Measurements from ENCODE around the gene HOATZ. TPM values are rescaled to one million over a fixed set of nuclear protein-coding genes. Genes with fewer than 3 reads are reported as not detected.

The HOATZ gene
- total RNA-seq, 1 donor from 2014 or later: not detected

DNA sequence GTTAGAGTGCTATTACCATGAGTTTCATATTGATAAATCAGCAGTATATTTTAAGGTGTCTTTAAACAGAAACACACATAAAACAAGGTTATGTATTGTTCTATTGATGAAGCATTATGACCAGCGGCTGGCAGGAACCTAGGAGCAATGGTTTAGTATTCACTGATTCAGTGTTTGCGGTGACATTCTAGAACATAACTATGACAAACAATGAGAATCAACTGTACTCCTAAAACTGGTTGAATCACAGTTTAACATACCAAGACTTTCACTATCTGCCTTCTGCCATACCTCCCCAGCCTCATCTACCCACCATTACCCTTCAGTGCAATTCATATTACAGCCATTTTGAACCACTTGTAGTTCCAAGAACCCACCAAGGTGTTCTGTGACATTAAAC lies 8.8 kb downstream of the HOATZ start:
- peaks cover 5% of the 10 kb centered on the region for H3K27me3 Mint-ChIP-seq (ENCODE audit: unreplicated experiment)
- no peak for TF ChIP-seq CTCF (IDR thresholded peaks at IDR 0.05; ENCODE audit: unreplicated experiment)
- H3K36me3 Mint-ChIP-seq (ENCODE audit: low read depth, unreplicated experiment): no peaks in the 10 kb centered on the region
- H3K4me1 Mint-ChIP-seq (ENCODE audit: unreplicated experiment): peaks cover 5% of the 10 kb centered on the region
- H3K9me3 Mint-ChIP-seq (ENCODE audit: unreplicated experiment): no peaks in the 10 kb centered on the region
- no peak overlapping the region for H3K4me3 Mint-ChIP-seq (ENCODE audit: unreplicated experiment)
- H3K27ac Mint-ChIP-seq (ENCODE audit: unreplicated experiment): no peak overlapping the region
- no peak for DNase-seq (ENCODE audit: low spot score)

- no peak for DNase-seq (ENCODE audit: low spot score)
- no peak for TF ChIP-seq CTCF (IDR thresholded peaks at IDR 0.05; ENCODE audit: unreplicated experiment)
- Mint-ChIP-seq H3K36me3 (ENCODE audit: low read depth, unreplicated experiment) (no peaks in the 10 kb centered on the region), H3K9me3 (ENCODE audit: unreplicated experiment) (no peaks in the 10 kb centered on the region), H3K27me3 (ENCODE audit: unreplicated experiment) (peaks cover 5% of the 10 kb centered on the region), H3K4me3 (ENCODE audit: unreplicated experiment) (no peak overlapping the region), H3K4me1 (ENCODE audit: unreplicated experiment) (peaks cover 10% of the 10 kb centered on the region), H3K27ac (ENCODE audit: unreplicated experiment) (no peak overlapping the region)
These were observed 9.5 kb downstream of the HOATZ start for GRCh38 chr11:111524056-111524455.

- Mint-ChIP-seq H3K27me3 (ENCODE audit: unreplicated experiment) (peaks cover 5% of the 10 kb centered on the region), H3K36me3 (ENCODE audit: low read depth, unreplicated experiment) (no peaks in the 10 kb centered on the region), H3K4me3 (ENCODE audit: unreplicated experiment) (no peak overlapping the region), H3K4me1 (ENCODE audit: unreplicated experiment) (peaks cover 10% of the 10 kb centered on the region), H3K27ac (ENCODE audit: unreplicated experiment) (no peak overlapping the region), H3K9me3 (ENCODE audit: unreplicated experiment) (no peaks in the 10 kb centered on the region)
- no peak for DNase-seq (ENCODE audit: low spot score)
- no peak for TF ChIP-seq CTCF (IDR thresholded peaks at IDR 0.05; ENCODE audit: unreplicated experiment)
These were observed 10.9 kb downstream of the HOATZ start for GRCh38 chr11:111525456-111525855.

GRCh38 chr11:111526501-111526900 lies 11.9 kb downstream of the HOATZ start:
- Mint-ChIP-seq H3K4me3 (ENCODE audit: unreplicated experiment) (no peak overlapping the region), H3K27me3 (ENCODE audit: unreplicated experiment) (peaks cover 5% of the 10 kb centered on the region), H3K36me3 (ENCODE audit: low read depth, unreplicated experiment) (no peaks in the 10 kb centered on the region), H3K27ac (ENCODE audit: unreplicated experiment) (no peak overlapping the region), H3K9me3 (ENCODE audit: unreplicated experiment) (no peaks in the 10 kb centered on the region), H3K4me1 (ENCODE audit: unreplicated experiment) (peaks cover 10% of the 10 kb centered on the region)
- no peak for TF ChIP-seq CTCF (IDR thresholded peaks at IDR 0.05; ENCODE audit: unreplicated experiment)
- no peak for DNase-seq (ENCODE audit: low spot score)

DNA sequence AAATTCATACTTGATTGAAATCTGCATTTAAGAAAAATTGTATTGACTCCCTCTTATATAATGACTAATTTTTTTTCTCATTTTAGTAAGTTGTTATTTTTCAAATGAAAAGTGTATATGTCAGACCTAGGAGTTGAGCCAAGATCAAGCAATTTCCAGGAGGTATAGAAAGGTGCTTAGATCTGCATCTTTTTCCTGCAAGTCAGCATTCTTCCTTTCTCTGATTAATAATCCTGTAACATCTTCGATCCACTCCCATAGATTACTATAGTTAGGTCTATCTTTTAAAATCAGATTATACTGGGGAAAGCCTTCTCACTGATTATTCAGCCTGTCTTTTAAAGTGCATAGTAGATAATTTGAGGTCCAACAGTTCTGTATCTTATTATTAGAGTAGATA lies 12.7 kb downstream of the HOATZ start:
- H3K27me3 Mint-ChIP-seq (ENCODE audit: unreplicated experiment): peaks cover 5% of the 10 kb centered on the region
- TF ChIP-seq CTCF (IDR thresholded peaks at IDR 0.05; ENCODE audit: unreplicated experiment): no peak
- H3K4me3 Mint-ChIP-seq (ENCODE audit: unreplicated experiment): no peak overlapping the region
- no peaks in the 10 kb centered on the region for H3K9me3 Mint-ChIP-seq (ENCODE audit: unreplicated experiment)
- no peaks in the 10 kb centered on the region for H3K36me3 Mint-ChIP-seq (ENCODE audit: low read depth, unreplicated experiment)
- no peak overlapping the region for H3K27ac Mint-ChIP-seq (ENCODE audit: unreplicated experiment)
- DNase-seq (ENCODE audit: low spot score): no peak
- H3K4me1 Mint-ChIP-seq (ENCODE audit: unreplicated experiment): peaks cover 10% of the 10 kb centered on the region
